CD8-positive, alpha-beta memory T cell (primary cell): Measurements from ENCODE around the gene MPG. TPM values are rescaled to one million over a fixed set of nuclear protein-coding genes. Genes with fewer than 3 reads are reported as not detected.

Experiments
- CTCF ChIA-PET: fragments of 350-600 bp; sonication (Branson Sonifier 250); formaldehyde crosslinking; loops from one replicate; lab custom pipeline; 2021; ENCODE audit warnings: antibody characterized with exemption; lab: Charles Lee
- POLR2A ChIA-PET: fragments of 350-600 bp; sonication (Branson Sonifier 250); formaldehyde crosslinking; loops from one replicate; lab custom pipeline; 2021; ENCODE audit warnings: antibody characterized with exemption; lab: Charles Lee
- DNase-seq, 5 donors: peaks; one replicate each; pipeline versions ENCODE4 v3.0.0 to v3.0.0-alpha.2; 2020 to 2022; ENCODE audit warnings: mixed read lengths in 1 of 5
- H3K27ac ChIP-seq: one replicate; pipeline ENCODE4 v1.7.0; 2013; ENCODE audit warnings: low read depth, mild to moderate bottlenecking, low read length, moderate library complexity
- H3K27me3 ChIP-seq: 2 replicates; pipeline ENCODE4 v1.7.0; 2013; ENCODE audit warnings: low read length, mild to moderate bottlenecking; ENCODE audit not compliant: insufficient read depth, poor library complexity, severe bottlenecking
- H3K36me3 ChIP-seq: 2 replicates; pipeline ENCODE4 v1.7.0; 2013; ENCODE audit warnings: mild to moderate bottlenecking, low read length, moderate library complexity; ENCODE audit not compliant: insufficient read depth
- H3K4me1 ChIP-seq: 2 replicates; pipeline ENCODE4 v1.7.0; 2013; ENCODE audit warnings: mild to moderate bottlenecking, low read length, moderate library complexity; ENCODE audit not compliant: insufficient read depth
- H3K4me3 ChIP-seq: 2 replicates; pipeline ENCODE4 v1.7.0; 2013; ENCODE audit warnings: mild to moderate bottlenecking, low read length
- H3K9me3 ChIP-seq: 2 replicates; pipeline ENCODE4 v1.7.0; 2013; ENCODE audit warnings: mild to moderate bottlenecking, low read length
- H3K27ac Mint-ChIP-seq, 8 donors: one replicate each; pipeline ENCODE4 v1.8.0; 2020 to 2021; ENCODE audit warnings: mixed read lengths in 8 of 8, mild to moderate bottlenecking in 6 of 8, inconsistent platforms in 3 of 8, moderate library complexity in 3 of 8
- H3K27me3 Mint-ChIP-seq, 2 donors: one replicate each; pipeline ENCODE4 v1.8.0; 2020 to 2021; ENCODE audit warnings: mixed read lengths in 2 of 2, mild to moderate bottlenecking in 1 of 2, moderate library complexity in 1 of 2
- H3K36me3 Mint-ChIP-seq, 3 donors: one replicate each; pipeline ENCODE4 v1.8.0; 2020 to 2021; ENCODE audit warnings: mixed read lengths in 3 of 3, inconsistent platforms in 1 of 3, mild to moderate bottlenecking in 1 of 3
- H3K4me1 Mint-ChIP-seq, 3 donors: one replicate each; pipeline ENCODE4 v1.8.0; 2020 to 2021; ENCODE audit warnings: mixed read lengths in 3 of 3, inconsistent platforms in 1 of 3, mild to moderate bottlenecking in 1 of 3
- H3K4me3 Mint-ChIP-seq, 7 donors: one replicate each; pipeline ENCODE4 v1.8.0; 2020 to 2021; ENCODE audit warnings: mixed read lengths in 7 of 7, mild to moderate bottlenecking in 6 of 7, moderate library complexity in 4 of 7, inconsistent platforms in 2 of 7
- H3K9me3 Mint-ChIP-seq, 5 donors: one replicate each; pipeline ENCODE4 v1.8.0; 2020 to 2022; ENCODE audit warnings: mixed read lengths in 5 of 5, mild to moderate bottlenecking in 3 of 5, moderate library complexity in 2 of 5, inconsistent platforms in 1 of 5
- polyA plus RNA-seq: library from polyadenylated mRNA; unstranded; fragments of 300-500 nt; fragmentation: Illumina TruSeq; gene quantifications from one replicate; pipeline ENCODE4 v1.2.3, GENCODE V29; 2021
- total RNA-seq, 2 experiments: library from RNA; stranded (reverse); gene quantifications; one replicate each; pipeline ENCODE4 v1.2.3, GENCODE V29; 2021

The MPG gene
- total and polyA plus RNA-seq, 3 experiments from 2014 or later = 47.5 to 58.1 (median 48.2) TPM

GRCh38 chr16:65745-66144, 12.3 kb upstream of the MPG start:
- no peak overlapping the region for H3K4me3 Mint-ChIP-seq
- no peaks in the 10 kb centered on the region for H3K27me3 ChIP-seq
- H3K9me3 Mint-ChIP-seq = no peaks in the 10 kb centered on the region

GRCh38 chr16:66309-67182, 11.5 kb upstream of the MPG start:
- H3K9me3 Mint-ChIP-seq = no peaks in the 10 kb centered on the region
- no peaks in the 10 kb centered on the region for H3K27me3 ChIP-seq
- no peaks in the 10 kb centered on the region for H3K9me3 ChIP-seq
- no peak overlapping the region for H3K27ac Mint-ChIP-seq
- no peaks in the 10 kb centered on the region for H3K4me1 ChIP-seq
- no peak overlapping the region for H3K4me3 Mint-ChIP-seq
- no peaks in the 10 kb centered on the region for H3K36me3 ChIP-seq
- CTCF ChIA-PET = interaction anchor here (0.9 to 9.2 kb wide), 18 partner anchors 8 to 335 kb away, joined by 3 to 201 read pairs (median 6); partner anchors contain the start of genes DECR2, HBQ1, POLR3K and SNRNP25
- no peak for DNase-seq
- H3K36me3 Mint-ChIP-seq = no peaks in the 10 kb centered on the region
- peaks cover 8 to 15% of the 10 kb centered on the region in 2 donors for H3K27me3 Mint-ChIP-seq
- H3K27ac ChIP-seq = no peak overlapping the region
- POLR2A ChIA-PET = interaction anchor here (0.5 kb wide), 1 partner anchor 190 kb away, joined by 4 read pairs; no protein-coding TSS in a partner anchor
- peaks cover 0 to 6% (median 0%) of the 10 kb centered on the region in 3 donors for H3K4me1 Mint-ChIP-seq
- no peak overlapping the region for H3K4me3 ChIP-seq

More at GRCh38 chr16:65745-66144, 12.3 kb upstream of the MPG start:
- POLR2A ChIA-PET = no interaction called here
- DNase-seq = peak; percentile 71 to 85 (median 77)
- no peak overlapping the region for H3K27ac Mint-ChIP-seq
- Histone ChIP-seq H3K4me3 (no peak overlapping the region), H3K9me3 (no peaks in the 10 kb centered on the region), H3K27ac (no peak overlapping the region), H3K36me3 (no peaks in the 10 kb centered on the region), H3K4me1 (no peaks in the 10 kb centered on the region)
- CTCF ChIA-PET = interaction anchor here (0.9 to 9.2 kb wide), 20 partner anchors 9 to 336 kb away, joined by 3 to 201 read pairs (median 5); partner anchors contain the start of genes DECR2, HBQ1, POLR3K and SNRNP25
- no peaks in the 10 kb centered on the region for H3K36me3 Mint-ChIP-seq
- peaks cover 4 to 10% of the 10 kb centered on the region in 2 donors for H3K27me3 Mint-ChIP-seq
- peaks cover 0 to 4% (median 0%) of the 10 kb centered on the region in 3 donors for H3K4me1 Mint-ChIP-seq

- H3K9me3 Mint-ChIP-seq = no peaks in the 10 kb centered on the region
- H3K4me1 Mint-ChIP-seq = peaks cover 0 to 8% (median 0%) of the 10 kb centered on the region in 3 donors
- ChIA-PET POLR2A (no interaction called here), CTCF (interaction anchor here (2.7 to 9.2 kb wide), 3 partner anchors 19 to 38 kb away, joined by 21 to 201 read pairs (median 39); no protein-coding TSS in a partner anchor)
- peak overlapping the region in 1 of 8 donors; percentile 19 for H3K27ac Mint-ChIP-seq
- H3K4me3 Mint-ChIP-seq = peak overlapping the region in 1 of 7 donors; percentile 30
- peaks cover 9 to 17% of the 10 kb centered on the region in 2 donors for H3K27me3 Mint-ChIP-seq
- Histone ChIP-seq H3K9me3 (no peaks in the 10 kb centered on the region), H3K4me3 (no peak overlapping the region), H3K27me3 (no peaks in the 10 kb centered on the region), H3K36me3 (no peaks in the 10 kb centered on the region), H3K4me1 (no peaks in the 10 kb centered on the region), H3K27ac (no peak overlapping the region)
- H3K36me3 Mint-ChIP-seq = no peaks in the 10 kb centered on the region
- no peak for DNase-seq
Observed at GRCh38 chr16:67183-67791, 10.7 kb upstream of the MPG start.

GRCh38 chr16:67884-68789, 9.9 kb upstream of the MPG start:
- CTCF ChIA-PET = interaction anchor here (7.8 to 9.2 kb wide), 2 partner anchors 27 to 28 kb away, joined by 59 to 201 read pairs; no protein-coding TSS in a partner anchor
- H3K4me1 Mint-ChIP-seq = peaks cover 3 to 13% (median 4%) of the 10 kb centered on the region in 3 donors

GRCh38 chr16:69181-69580, 8.8 kb upstream of the MPG start:
- H3K27me3 Mint-ChIP-seq = peaks cover 20 to 27% of the 10 kb centered on the region in 2 donors
- Histone ChIP-seq H3K27me3 (peaks cover 15% of the 10 kb centered on the region), H3K4me1 (peaks cover 4% of the 10 kb centered on the region), H3K36me3 (no peaks in the 10 kb centered on the region), H3K9me3 (no peaks in the 10 kb centered on the region), H3K27ac (no peak overlapping the region), H3K4me3 (no peak overlapping the region)
- H3K36me3 Mint-ChIP-seq = no peaks in the 10 kb centered on the region
- no peak overlapping the region for H3K27ac Mint-ChIP-seq
- H3K4me1 Mint-ChIP-seq = peaks cover 3 to 13% (median 5%) of the 10 kb centered on the region in 3 donors
- CTCF ChIA-PET = interaction anchor here (0.6 to 7.8 kb wide), 2 partner anchors 27 to 38 kb away, joined by 3 to 59 read pairs; no protein-coding TSS in a partner anchor
- POLR2A ChIA-PET = no interaction called here
- DNase-seq = no peak
- no peaks in the 10 kb centered on the region for H3K9me3 Mint-ChIP-seq
- no peak overlapping the region for H3K4me3 Mint-ChIP-seq

More at GRCh38 chr16:67884-68789, 9.9 kb upstream of the MPG start:
- Mint-ChIP-seq H3K4me3 (peak overlapping the region in 1 of 7 donors; percentile 30), H3K9me3 (no peaks in the 10 kb centered on the region), H3K36me3 (no peaks in the 10 kb centered on the region), H3K27me3 (peaks cover 12 to 22% of the 10 kb centered on the region in 2 donors), H3K27ac (no peak overlapping the region)
- peaks cover 5% of the 10 kb centered on the region for H3K27me3 ChIP-seq
- peaks cover 4% of the 10 kb centered on the region for H3K4me1 ChIP-seq
- H3K4me3 ChIP-seq = no peak overlapping the region
- no peak overlapping the region for H3K27ac ChIP-seq
- DNase-seq = no peak
- H3K9me3 ChIP-seq = no peaks in the 10 kb centered on the region
- POLR2A ChIA-PET = no interaction called here
- no peaks in the 10 kb centered on the region for H3K36me3 ChIP-seq

GRCh38 chr16:71210-71539, 6.8 kb upstream of the MPG start:
- peaks cover 18% of the 10 kb centered on the region for H3K27me3 ChIP-seq
- H3K36me3 ChIP-seq = no peaks in the 10 kb centered on the region
- no peaks in the 10 kb centered on the region for H3K9me3 ChIP-seq
- ChIA-PET POLR2A (no interaction called here), CTCF (interaction anchor here (7.8 kb wide), 1 partner anchor 25 kb away, joined by 59 read pairs; no protein-coding TSS in a partner anchor)
- no peaks in the 10 kb centered on the region for H3K36me3 Mint-ChIP-seq
- peaks cover 6 to 14% (median 7%) of the 10 kb centered on the region in 3 donors for H3K4me1 Mint-ChIP-seq
- DNase-seq = no peak
- peaks cover 8% of the 10 kb centered on the region for H3K4me1 ChIP-seq
- no peak overlapping the region for H3K27ac ChIP-seq
- H3K27ac Mint-ChIP-seq = no peak overlapping the region
- peak overlapping the region in 1 of 7 donors; percentile 39 for H3K4me3 Mint-ChIP-seq
- no peaks in the 10 kb centered on the region for H3K9me3 Mint-ChIP-seq
- H3K27me3 Mint-ChIP-seq = peaks cover 25 to 30% of the 10 kb centered on the region in 2 donors
- H3K4me3 ChIP-seq = no peak overlapping the region
